ENCODE results near the gene IVNS1ABP.

GRCh38 chr1:185312361-185313138 is 4.5 kb downstream of the IVNS1ABP start:
- TF ChIP-seq MAX (IDR thresholded peaks at IDR 0.05) (no peak), TCF12 (IDR thresholded peaks at IDR 0.05; ENCODE audit: low read depth) (no peak), TAF1 (IDR thresholded peaks at IDR 0.05; ENCODE audit: low read depth) (no peak), CEBPB (IDR thresholded peaks at IDR 0.05) (no peak), ZBTB7A (IDR thresholded peaks at IDR 0.05; ENCODE audit: low read depth) (no peak), YY1 (IDR thresholded peaks at IDR 0.05; ENCODE audit: low read depth) (no peak), CREB1 (IDR thresholded peaks at IDR 0.05; ENCODE audit: low read depth) (no peak), TEAD4 (IDR thresholded peaks at IDR 0.05) (no peak), RAD21 (IDR thresholded peaks at IDR 0.05; ENCODE audit: low read depth) (no peak), USF1 (IDR thresholded peaks at IDR 0.05) (no peak), REST (IDR thresholded peaks at IDR 0.05; ENCODE audit: low read depth) (no peak)

Measured in Ishikawa (cell line).